IPS DF 4.7 (cell line): Measurements from ENCODE around the gene SEMA3B.
"Not testable (repeated sequence)": the region's sequence is repeated elsewhere in the genome, so short reads cannot be mapped to it uniquely, and the experiment has no call there.

ENCODE experiments used
- DNase-seq: peaks from one replicate; pipeline ENCODE4 v3.0.0-alpha.2; 2013; ENCODE audit warnings: low spot score; ENCODE audit errors: extremely low read depth

Gene SEMA3B

DNA sequence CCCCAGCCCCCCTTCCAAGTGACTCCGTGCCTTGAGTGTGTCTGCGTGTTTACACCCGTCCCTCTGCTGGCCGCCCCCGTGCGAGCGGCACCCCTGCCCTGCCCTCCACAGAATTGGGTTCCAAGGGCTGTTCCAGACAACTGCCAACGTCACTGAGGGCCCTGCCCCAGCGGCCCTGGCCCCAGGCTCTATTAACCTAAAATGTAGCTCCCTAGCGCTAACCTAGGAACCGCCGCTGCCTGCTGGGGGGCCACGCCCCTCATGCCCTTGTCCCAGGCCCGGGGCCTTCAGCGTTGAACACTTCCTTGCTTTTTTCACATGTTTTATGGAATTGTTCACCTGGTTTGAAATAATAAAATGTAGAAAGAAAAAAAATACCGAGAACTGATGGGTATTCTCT is 10.0 kb upstream of the SEMA3B start:
- no peak for DNase-seq

DNA sequence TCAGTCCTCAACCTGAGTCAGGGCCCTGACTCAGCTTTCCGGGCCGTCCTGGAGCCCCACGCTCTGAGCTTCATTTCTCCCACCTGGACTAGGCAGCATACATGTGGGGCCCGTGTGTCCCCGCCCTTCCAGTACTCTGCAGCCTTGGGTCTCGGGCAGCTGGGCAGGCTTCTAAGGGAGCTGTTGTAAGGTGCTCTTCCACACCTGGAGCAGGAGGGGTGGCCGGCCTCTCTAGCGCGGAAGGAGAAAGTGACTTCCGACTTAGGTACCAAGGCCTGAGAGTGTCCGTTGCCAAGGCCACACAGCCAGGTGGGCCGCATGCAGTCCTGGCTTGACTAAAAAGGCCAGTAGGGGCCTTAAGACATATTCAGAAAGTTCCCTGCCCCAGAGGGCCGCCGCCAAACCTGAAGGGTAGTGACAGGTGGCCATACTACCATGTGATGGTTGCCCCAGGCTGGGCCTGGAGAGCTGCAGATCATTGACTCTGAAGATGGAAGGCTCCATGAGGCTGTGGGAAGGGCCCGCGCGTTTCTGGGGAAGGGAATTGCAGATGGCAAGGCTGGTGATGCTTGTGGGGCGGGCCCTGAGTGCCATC is 9.4 kb upstream of the SEMA3B start:
- no peak for DNase-seq

DNA sequence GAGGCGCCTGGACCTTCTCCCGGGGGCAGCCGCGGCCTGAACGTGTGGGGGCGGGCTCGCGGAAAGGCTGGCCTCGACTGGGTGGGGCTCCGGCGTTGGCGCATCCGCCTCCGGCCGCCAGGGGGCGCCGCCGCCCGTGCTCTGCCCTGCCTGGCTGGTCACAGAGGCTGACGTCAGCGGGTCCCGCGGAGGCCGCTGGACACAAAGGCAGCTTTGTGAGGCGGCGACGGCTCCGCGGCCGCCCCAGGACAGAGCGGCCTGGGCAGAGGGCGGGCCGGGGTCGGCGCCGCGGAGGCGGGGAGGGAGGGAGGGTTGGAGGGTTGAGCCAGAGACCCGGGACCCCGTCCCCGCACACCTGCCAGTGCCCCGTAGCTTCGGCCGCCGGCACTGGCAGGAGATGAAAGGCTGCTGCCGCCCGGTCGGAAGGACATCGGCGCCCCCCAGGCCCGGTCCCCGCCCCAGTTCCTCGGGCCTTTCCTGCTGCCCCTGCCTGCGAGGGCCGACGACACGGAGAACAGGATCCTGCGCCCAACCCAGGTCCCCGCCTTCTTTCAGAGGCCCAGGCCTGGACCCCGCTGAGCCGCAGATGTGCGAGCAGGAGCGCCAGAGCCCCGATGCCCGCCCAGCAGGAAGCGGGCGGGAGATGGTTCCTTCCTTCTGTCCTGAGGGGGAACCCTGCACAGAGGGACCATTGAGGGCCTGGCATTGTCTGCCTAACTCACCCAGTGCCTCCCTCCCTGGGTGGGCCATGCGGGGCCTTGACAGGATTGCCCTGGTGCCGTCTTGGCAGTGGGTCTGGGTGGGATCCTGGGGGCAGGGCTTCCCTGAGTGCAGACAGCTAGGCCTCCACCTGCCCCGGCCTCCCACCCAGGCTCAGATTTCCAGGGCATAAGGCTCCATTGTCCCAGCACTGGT is 8.7 kb upstream of the SEMA3B start:
- no peak for DNase-seq

DNA sequence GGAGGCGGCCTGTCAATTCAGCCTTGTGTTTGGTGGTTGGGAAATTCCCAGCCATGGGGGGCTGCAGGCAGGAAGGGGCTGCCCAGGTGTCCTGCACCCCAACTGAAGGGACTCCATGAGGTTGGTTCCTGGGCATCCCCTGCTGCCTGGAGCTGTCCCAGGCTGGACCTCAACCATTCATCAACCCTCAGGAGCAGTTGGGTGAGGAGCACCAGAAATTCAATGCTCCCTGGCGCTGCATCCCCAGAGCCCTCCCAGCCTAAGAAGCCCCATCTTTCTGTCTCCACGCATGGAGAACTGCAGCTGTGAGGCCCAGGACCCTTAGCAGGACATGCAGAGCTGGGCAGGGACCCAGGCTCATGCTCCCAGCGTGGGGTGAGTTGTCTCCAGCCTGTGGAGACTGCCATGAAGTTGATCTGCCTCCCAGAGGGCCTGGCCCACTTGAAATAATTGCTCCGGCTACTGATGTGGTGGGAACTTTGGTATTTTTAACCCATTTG is 8.0 kb upstream of the SEMA3B start:
- DNase-seq = no peak

DNA sequence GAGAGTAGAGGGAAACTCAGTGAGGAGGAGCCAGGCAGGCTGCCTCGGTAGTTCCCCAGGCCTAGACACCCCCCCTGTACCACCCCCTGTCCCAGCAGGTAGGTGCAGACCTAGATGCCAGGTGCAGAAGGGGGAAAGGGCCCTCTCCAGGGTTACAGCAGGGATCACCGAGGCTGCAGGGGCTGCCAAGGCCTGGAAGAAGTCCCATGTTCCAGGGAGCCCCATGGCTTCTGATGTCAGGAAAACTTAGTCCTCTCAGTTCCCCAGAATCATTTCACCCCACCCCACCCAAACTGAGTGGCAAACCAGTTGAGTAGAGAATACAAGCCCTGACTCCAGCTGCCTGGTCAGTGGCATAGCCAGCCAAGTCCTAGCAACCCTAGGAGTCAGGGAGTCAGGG is 7.4 kb upstream of the SEMA3B start:
- DNase-seq = no peak

DNA sequence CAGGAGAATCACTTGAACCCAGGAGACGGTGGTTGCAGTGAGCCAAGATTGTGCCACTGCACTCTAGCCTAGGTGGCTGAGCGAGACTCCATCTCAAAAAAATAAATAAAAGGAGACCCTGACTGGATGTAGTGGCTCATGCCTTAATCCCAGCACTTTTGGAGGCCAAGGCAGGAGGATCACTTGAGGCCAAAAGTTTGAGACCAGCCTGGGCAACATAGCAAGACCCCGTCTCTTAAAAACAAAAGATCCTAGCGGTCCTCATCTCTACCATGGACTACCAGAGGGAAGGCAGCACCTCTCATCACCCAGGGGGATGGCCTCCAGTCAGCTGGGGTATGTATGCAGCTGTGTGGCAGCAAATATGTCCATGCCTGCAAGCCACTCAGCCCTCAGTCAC is 6.7 kb upstream of the SEMA3B start:
- not testable (repeated sequence) for DNase-seq

DNA sequence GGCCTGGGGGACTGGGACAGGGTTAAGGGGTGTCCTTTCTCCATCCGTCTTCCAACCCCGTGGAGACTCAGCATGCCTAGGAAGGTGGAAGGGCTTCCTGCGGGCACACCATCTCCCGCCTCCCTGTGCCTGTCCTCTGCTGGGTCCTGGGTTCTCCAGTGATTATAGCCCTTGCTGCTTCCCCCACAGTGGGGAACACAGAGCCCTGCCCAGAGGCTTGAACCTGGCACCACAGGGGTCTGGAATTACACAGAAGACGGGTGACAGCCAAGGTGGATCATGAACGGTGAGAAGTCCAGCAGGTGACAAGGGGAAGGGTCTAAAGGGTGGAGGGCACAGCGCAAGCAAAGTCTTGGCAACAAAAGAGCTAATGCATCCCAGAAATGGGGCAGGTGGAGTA is 6.2 kb upstream of the SEMA3B start:
- no peak for DNase-seq

DNA sequence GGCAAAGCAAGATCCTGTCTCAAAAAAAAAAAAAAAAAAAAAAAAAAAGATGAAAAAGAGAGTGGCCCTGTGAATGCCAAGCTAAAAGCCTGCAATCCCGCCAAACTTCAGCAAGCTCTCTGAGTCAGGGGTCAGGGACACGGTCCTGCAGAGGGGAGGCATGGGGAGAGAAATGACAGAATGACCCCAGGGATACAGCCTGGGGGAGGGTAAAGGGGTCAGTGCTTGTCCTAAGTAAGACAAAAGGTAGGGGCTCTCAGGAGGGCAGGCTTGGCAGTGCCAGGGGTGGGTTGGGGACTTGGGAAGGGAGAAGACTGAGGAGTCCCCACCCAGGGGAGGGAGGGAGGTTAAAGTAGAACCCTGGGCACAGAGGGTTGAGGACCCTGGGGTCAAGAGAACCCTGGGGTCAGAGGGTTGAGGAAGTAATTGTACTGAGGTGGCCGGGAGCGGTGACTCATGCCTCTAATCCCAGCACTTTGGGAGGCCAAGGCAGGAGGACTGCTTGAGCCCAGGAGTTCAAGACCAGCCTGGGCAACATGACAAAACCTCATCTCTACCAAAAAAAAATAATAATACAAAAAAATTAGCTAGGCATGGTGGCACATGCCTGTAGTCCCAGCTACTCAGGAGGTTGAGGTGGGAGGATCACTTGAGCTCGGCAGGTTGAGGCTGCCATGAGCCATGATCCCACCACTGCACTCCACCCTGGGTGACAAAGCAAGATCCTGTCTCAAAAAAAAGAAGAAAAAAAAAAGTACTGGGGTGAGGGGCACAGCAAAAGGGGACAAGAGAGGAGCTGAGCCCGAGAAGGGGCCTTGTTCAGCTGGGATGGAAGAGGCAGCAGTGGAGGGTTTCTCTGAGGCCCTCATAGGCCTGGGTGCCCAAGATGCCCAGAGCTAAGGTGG is 5.2 kb upstream of the SEMA3B start:
- DNase-seq = no peak

DNA sequence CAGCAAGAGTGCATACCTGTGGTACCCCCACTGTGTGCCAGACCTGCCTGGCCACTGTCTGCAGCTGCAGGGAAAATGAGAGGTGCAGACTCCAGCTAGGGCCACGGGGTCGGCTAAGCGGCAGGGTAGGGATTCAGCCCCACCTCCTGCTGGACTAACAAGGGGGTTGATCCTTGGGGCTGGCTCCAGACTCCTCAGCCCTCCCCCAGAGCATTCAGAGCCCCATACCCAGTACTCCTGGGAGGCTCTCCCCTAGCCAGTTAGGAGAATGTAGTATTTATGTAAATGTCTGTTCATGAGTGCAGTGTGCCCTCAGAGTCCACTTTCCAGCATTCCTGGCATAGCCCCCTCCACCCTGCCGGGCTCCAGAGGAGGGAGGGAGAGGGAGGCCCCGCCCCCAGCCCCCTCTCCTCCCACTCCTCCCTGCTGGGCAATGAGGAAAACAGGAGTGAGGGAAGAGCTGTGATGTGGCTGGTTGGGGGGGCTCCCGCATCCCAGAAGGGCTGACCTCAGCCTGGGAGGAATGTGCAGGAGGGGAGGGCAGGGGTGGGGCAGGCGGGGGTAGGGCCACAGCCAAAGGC is 4.5 kb upstream of the SEMA3B start:
- DNase-seq = no peak

DNA sequence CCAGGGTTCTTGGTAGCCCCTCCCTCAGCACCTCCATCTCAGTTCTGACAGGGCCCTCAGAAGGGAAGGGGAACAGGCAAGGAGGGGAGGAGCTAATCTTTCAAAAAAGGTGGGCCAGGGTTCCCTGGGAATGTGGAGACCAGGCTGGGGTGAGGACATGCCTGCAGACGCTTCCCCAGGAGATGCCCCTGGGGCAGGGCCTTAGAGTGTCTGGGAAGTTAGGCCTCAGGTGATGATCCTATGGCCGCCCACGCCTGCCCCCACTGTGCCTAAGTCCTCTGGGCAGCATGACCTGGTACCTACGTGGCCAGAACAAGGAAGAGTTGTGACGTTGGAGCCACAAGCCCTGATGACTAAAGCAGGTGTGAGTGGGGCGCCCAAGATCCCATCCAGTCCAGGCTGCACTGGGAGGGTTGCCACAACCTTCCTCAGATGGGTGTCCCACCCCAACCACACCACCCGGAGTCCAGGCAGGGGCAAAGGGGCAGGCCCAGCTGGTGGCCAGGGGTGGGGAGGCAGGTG is 3.9 kb upstream of the SEMA3B start:
- DNase-seq = no peak

DNA sequence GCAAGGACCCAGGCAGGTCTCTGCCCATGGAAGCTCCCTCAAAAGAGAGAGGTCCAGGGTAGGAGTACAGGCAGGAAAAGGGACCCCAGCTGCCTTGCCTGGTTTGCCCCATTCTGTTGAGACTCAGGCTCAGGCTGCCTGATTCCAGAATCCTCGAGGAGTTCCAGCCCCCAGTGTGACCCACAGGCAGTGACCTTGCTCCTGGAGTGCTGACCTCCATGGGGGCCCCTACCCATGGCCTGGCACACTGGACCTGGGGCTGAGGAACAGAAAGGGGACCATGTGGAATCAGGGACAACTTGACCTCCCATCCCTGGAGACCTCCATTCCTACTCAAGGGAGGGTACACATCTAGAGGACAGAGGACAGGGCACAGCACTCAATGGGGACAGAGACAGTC is 3.4 kb upstream of the SEMA3B start:
- DNase-seq = no peak

DNA sequence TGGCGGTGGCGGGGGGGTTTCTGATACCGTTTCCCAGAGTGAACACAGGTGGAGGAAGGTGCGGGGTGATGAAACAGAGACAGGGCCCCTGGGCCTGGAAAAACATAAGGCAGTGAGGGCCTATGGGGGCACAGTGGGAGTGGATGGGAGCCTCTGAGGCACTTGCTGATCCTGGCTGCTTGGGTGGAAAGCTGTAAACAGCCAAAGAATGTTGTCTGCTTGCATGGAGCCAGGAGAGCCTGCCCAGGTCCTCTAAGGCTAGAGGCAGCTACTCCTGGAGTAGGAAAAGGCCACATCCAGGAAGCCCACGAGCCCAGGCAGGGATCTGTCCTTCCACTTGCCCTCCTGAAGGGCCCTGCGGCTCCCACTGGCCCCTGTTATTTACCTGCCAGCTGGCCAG is 2.9 kb upstream of the SEMA3B start:
- no peak for DNase-seq

DNA sequence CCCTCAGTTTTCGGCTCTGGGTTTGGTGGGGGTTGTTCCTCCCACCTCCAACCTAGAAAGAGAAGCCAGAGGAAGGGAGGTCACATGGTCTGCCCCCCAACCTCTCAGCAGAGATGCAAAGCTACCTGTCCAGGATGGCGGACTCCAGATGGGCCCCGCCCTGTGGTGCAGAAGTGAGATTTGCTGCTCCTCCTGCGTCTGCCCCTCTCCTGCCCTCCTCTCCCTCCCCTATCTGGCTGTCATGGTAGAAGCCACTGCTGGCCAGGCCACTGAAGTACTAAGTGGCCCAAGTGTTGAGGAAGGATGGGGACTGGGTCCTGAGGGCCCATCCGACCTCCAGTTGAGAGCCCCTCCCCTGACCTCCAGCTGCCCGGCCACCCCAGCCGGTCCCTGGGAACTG is 2.1 kb upstream of the SEMA3B start:
- DNase-seq = no peak

DNA sequence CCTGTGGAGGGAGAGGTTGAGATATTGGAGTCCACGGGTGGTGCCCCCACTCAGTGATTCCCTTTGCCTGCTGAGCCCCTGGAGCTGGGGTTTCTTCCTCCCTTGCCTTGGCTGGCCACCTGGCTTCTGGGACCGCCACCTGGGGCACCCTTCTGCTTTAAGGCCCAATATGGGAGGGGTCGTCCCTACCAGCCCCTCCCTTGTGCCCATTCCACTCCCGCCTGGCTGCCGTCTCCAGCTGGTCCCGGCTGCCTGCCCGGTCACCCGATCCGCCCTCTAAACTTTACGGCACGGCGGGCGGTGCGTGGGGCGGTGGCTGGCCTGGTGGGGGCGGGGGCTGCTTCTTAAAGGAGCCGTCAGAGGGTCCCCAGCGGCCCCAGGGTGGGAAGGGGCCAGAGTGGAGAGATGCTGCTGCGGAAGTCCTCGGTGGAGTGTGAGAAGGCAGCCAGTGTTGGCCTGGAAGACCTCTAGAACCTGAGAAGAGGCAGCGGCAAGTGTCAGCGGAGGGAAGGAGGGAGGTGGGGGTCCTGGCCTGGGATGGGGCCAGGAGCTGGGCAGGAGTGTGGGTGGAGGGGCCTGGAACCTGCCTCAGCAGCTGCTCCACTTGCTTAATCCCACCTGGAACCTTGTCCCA is 1.6 kb upstream of the SEMA3B start:
- no peak for DNase-seq

DNA sequence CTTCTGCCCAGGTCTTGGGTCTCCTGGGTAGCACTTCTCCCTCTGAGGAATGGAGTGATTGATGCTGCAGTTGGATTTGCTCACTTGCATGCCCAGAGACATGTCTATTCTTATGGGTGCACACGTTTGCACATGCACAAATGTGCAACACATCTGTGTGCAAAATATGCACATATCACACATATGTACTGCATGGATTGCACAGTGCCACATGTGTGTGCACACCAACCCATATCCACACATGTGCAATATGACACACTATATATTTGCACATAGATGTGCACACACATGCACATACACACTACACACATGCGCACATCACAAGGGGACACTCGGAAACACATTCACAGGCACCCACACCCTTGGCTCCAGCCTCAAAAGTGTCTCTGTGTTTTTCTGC is 671 bp upstream of the SEMA3B start:
- no peak for DNase-seq

DNA sequence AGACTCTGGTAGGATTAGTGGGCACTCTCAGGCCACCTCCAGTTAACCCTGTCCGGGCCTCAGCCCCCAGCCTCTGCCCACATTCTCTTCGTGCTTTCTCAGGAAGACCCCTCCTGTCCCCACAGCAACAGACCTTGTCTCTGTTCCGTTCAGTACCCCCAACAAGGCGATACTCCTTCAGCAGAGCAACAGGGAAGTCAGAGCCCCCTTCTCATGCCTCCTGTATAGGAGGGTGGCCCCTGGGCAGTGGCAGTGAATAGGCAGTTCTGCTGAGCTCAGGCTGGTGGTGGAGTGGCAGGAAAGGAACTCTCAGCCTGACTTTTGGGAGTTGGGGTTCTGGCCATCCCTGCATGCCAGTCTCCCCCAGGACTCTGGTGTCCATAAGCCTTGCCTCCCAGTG is 513 bp downstream of the SEMA3B start:
- no peak for DNase-seq

DNA sequence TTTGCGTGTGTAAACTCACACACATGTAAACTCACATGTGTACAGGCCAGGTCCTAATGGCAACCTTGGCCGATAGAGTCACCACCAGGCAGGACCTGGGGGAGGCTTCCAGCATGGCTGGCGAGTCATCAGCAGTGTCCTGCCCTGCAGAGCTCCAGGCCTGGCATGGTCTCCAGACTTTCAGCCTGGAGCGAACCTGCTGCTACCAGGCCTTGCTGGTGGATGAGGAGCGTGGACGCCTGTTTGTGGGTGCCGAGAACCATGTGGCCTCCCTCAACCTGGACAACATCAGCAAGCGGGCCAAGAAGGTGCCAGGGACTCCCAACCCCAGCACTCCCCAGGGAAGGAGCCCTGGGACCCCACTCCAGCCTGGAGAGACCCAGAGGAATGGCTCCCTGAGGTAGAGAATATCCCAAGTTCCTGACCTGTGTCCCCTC is 1.0 kb downstream of the SEMA3B start:
- no peak for DNase-seq

DNA sequence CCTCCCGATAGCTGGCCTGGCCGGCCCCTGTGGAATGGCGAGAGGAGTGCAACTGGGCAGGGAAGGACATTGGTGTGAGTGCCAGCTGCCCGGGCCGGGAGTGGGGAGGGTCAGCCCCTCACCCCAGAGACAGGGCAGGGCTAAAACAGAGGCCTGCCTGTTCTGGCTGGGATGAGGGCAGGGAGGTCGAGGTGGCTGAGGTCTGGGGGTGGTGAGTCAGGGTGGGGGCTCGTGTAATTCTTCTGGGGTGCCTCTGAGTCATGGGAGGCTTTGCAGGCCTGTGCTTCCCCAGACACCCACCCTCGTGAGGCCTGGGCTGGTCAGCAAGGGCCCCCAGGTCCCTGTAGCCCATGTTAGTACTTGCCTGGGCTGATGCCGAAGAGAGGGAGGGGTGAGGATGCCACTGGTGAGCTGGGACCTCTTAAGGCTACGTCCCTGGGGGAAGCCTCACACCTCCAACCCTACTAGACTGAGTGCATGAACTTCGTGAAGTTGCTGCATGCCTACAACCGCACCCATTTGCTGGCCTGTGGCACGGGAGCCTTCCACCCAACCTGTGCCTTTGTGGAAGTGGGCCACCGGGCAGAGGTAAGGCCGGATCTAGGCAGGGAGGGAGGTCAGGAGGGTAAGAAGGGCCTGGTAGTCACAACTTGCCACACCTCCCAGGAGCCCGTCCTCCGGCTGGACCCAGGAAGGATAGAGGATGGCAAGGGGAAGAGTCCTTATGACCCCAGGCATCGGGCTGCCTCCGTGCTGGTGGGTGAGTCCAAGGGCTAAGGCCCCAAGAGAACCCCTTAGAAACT is 1.7 kb downstream of the SEMA3B start:
- no peak for DNase-seq

DNA sequence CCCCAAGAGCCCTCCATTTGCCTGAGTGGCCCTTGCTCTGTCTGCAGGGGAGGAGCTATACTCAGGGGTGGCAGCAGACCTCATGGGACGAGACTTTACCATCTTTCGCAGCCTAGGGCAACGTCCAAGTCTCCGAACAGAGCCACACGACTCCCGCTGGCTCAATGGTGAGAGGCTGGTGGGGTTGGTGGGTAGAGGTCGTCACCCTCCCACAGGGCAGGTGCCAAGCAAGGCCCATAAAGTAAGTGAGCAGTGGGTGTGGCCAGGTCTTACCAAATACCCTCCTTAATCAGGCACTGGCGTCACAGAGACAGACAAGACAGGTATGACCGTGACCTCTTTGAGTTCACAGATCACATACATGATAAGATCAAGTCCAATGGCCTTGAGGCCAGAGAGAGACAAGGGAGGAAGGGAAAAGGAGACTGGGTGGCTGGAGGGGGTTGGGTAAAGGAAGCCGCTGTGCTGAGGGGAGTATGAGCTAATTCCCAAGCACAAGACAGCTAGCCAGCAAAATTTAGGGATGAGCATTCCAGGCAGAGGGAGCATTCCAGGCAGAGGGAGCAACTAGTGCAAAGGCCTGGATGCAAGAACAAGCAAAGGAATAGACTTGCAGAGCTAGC is 2.5 kb downstream of the SEMA3B start:
- DNase-seq = no peak
